DND-41 (cell line): ENCODE measurements around the gene ZNF511.

Experiments
- ATAC-seq: fragments of 200-7000 bp; cut with Tn5 transposase; 3 replicates; pipeline ENCODE4 v1.9.1; 2021; ENCODE audit warnings: low read depth; ENCODE audit not compliant: insufficient read depth
- DNase-seq: peaks from one replicate; pipeline ENCODE4 v3.0.0-alpha.2; 2020
- H2AFZ ChIP-seq: 2 replicates; pipeline ENCODE4 v1.6.0; 2012; ENCODE audit warnings: low read depth, low read length
- H3K27ac ChIP-seq: 2 replicates; pipeline ENCODE4 v1.5.1; 2012; ENCODE audit warnings: low read length, inconsistent platforms
- H3K27me3 ChIP-seq: fragments of 200-600 bp; sonication (generic); 2 replicates; pipeline ENCODE4 v1.6.0; 2012; ENCODE audit warnings: low read length, mild to moderate bottlenecking, inconsistent platforms; ENCODE audit not compliant: insufficient read depth, poor library complexity
- H3K36me3 ChIP-seq: 2 replicates; pipeline ENCODE4 v1.5.1; 2012; ENCODE audit warnings: low read length, inconsistent platforms; ENCODE audit not compliant: insufficient read depth
- H3K4me1 ChIP-seq: 2 replicates; pipeline ENCODE4 v1.5.1; 2012; ENCODE audit warnings: mild to moderate bottlenecking, low read length; ENCODE audit not compliant: insufficient read depth
- H3K4me2 ChIP-seq: 2 replicates; pipeline ENCODE4 v1.6.0; 2012; ENCODE audit warnings: mild to moderate bottlenecking, moderate library complexity, low read length, inconsistent platforms; ENCODE audit not compliant: insufficient read depth
- H3K4me3 ChIP-seq, 2 experiments: fragments of 200-600 bp in 1 of 2; shearing (Covaris generic) in 1 of 2; 2 replicates each; pipeline ENCODE4 v1.5.1; 2012 to 2016; ENCODE audit warnings: inconsistent platforms in 2 of 2, low read length in 2 of 2, mild to moderate bottlenecking in 2 of 2, low read depth in 1 of 2, moderate library complexity in 1 of 2
- H3K79me2 ChIP-seq: 2 replicates; pipeline ENCODE4 v1.6.0; 2012; ENCODE audit warnings: low read length, inconsistent platforms; ENCODE audit not compliant: insufficient read depth
- H3K9ac ChIP-seq: 2 replicates; pipeline ENCODE4 v1.6.0; 2012; ENCODE audit warnings: low read depth, mild to moderate bottlenecking, inconsistent platforms, low read length, moderate library complexity
- H3K9me3 ChIP-seq: 2 replicates; pipeline ENCODE4 v1.5.1; 2012; ENCODE audit warnings: low read length, moderate library complexity, mild to moderate bottlenecking, inconsistent platforms; ENCODE audit not compliant: insufficient read depth, severe bottlenecking
- H4K20me1 ChIP-seq: 2 replicates; pipeline ENCODE4 v1.6.0; 2012; ENCODE audit warnings: low read length; ENCODE audit not compliant: insufficient read depth
- CTCF ChIP-seq: IDR thresholded peaks from 2 replicates; pipeline ENCODE4 v1.5.1; 2012; ENCODE audit warnings: borderline replicate concordance, low read length, moderate library complexity, mild to moderate bottlenecking; ENCODE audit not compliant: poor library complexity, severe bottlenecking; ENCODE audit errors: extremely low read depth
- EZH2 ChIP-seq: IDR thresholded peaks from 3 replicates; pipeline ENCODE4 v1.6.1; 2012; ENCODE audit warnings: borderline replicate concordance, low read depth, mild to moderate bottlenecking, moderate library complexity, low read length, inconsistent platforms; ENCODE audit not compliant: severe bottlenecking

The ZNF511 gene

DNA sequence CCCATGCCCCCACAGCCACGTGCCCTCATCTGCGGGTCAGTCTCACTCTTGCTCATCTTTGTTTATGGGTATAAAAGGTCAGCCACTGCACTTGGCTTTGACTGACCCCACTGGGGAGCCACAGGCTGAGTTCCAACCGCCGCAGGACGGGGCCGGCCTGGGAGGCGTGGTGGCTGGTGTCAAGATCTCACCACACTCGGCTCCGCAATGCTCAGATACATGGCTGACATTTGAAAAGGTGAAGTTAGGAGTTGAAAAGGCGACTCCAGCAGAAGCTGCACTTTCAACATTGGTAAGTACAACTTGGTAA is 14.9 kb upstream of the ZNF511 start:
- no peak overlapping the region for H3K4me2 ChIP-seq
- no peaks in the 10 kb centered on the region for H3K27me3 ChIP-seq
- H3K9ac ChIP-seq: no peak overlapping the region
- H3K4me3 ChIP-seq: no peak overlapping the region
- H3K27ac ChIP-seq: no peak overlapping the region
- no peak overlapping the region for H2AFZ ChIP-seq
- DNase-seq (no peak), ATAC-seq (no peak)
- no peaks in the 10 kb centered on the region for H3K9me3 ChIP-seq
- H3K4me1 ChIP-seq: no peaks in the 10 kb centered on the region
- TF ChIP-seq CTCF (no peak), EZH2 (no peak)
- H3K36me3 ChIP-seq: peaks cover 84% of the 10 kb centered on the region
- no peaks in the 10 kb centered on the region for H3K79me2 ChIP-seq
- peaks cover 16% of the 10 kb centered on the region; the same call in 1 of the 2 replicates for H4K20me1 ChIP-seq

- peaks cover 16% of the 10 kb centered on the region; the same call in 1 of the 2 replicates for H4K20me1 ChIP-seq
- no peaks in the 10 kb centered on the region for H3K4me1 ChIP-seq
- no peak for TF ChIP-seq CTCF
- no peak for TF ChIP-seq EZH2
- H3K4me3 ChIP-seq: no peak overlapping the region
- no peak overlapping the region for H2AFZ ChIP-seq
- no peaks in the 10 kb centered on the region for H3K27me3 ChIP-seq
- H3K9me3 ChIP-seq: no peaks in the 10 kb centered on the region
- no peak overlapping the region for H3K27ac ChIP-seq
- ATAC-seq (no peak), DNase-seq (no peak)
- no peak overlapping the region for H3K4me2 ChIP-seq
- peaks cover 84% of the 10 kb centered on the region for H3K36me3 ChIP-seq
- H3K9ac ChIP-seq: no peak overlapping the region
- no peaks in the 10 kb centered on the region for H3K79me2 ChIP-seq
These were observed 14.5 kb upstream of the ZNF511 start for GRCh38 chr10:133294189-133294588.

DNA sequence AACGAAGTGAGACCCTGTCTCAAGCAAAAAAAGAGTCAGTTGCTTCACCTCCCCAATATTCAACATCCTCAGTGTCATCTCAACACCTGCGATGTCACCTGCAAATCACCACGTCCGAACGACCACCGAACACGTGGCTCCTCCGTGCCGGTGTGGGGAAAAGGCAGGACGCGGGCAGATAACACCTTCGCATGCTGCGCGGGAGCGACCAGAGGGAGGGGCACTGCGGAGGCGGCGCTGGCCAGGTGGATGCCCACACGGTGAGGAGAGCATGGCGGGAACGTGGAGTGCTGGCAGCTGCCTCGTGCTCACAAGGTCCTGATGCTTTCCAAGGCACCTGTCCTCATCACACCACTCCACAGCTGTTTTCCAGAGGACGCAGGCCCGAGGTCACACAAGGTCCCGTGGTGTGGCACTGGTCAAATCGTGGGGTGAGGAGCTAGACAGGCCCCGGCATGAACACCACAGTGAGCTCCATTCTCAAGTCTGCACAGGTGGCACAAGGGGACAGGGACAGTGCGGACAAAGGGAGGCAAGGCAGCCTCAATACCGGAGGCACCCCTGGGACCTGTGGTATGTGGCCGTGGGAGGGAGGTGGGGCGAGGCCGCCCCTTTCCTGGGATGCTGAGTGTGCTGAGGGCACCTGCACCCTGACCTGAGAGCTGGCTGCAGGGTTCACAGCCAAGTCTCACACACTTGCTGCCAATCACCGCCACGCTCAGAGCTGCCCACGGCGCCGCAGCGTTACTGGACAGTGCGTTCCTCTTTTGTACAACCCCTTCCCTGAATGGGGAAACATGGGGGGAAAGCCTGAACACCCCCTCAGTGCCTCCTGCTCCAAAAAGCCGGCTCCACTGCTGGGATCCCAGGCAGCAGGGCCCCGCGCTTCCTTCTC is 13.0 kb upstream of the ZNF511 start:
- H3K36me3 ChIP-seq: peaks cover 86% of the 10 kb centered on the region
- H3K27ac ChIP-seq: no peak overlapping the region
- peaks cover 16% of the 10 kb centered on the region; the same call in 1 of the 2 replicates for H4K20me1 ChIP-seq

More for the DNA sequence above, 13.0 kb upstream of the ZNF511 start:
- DNase-seq (no peak), ATAC-seq (no peak)
- Histone ChIP-seq H3K9ac (no peak overlapping the region), H3K27me3 (no peaks in the 10 kb centered on the region), H3K9me3 (no peaks in the 10 kb centered on the region), H3K4me2 (no peak overlapping the region), H2AFZ (no peak overlapping the region), H3K4me1 (no peaks in the 10 kb centered on the region), H3K4me3 (no peak overlapping the region), H3K79me2 (no peaks in the 10 kb centered on the region)
- TF ChIP-seq EZH2 (no peak), CTCF (no peak)
